Cardiac fibroblast (primary cell): ENCODE results near the gene ROS1.

Experiments used
- DNase-seq, 2 donors: peaks; one replicate each; pipeline versions ENCODE4 v3.0.0 to v3.0.0-alpha.2; 2010; ENCODE audit warnings: low read depth in 2 of 2
- H3K4me3 ChIP-seq, 2 donors: replicated peaks in 1 of 2; 1 replicate in 1 of 2; 2 replicates in 1 of 2; pipeline ENCODE4 v1.5.1; 2011; ENCODE audit warnings: low read depth in 2 of 2, low read length in 2 of 2, mild to moderate bottlenecking in 2 of 2, moderate library complexity in 1 of 2
- TF ChIP-seq, protein P1 (sequence below): IDR thresholded peaks from one replicate; pipeline ENCODE4 v1.5.1; 2011; ENCODE audit warnings: low read depth, mild to moderate bottlenecking, low read length, inconsistent platforms

The ROS1 gene

DNA sequence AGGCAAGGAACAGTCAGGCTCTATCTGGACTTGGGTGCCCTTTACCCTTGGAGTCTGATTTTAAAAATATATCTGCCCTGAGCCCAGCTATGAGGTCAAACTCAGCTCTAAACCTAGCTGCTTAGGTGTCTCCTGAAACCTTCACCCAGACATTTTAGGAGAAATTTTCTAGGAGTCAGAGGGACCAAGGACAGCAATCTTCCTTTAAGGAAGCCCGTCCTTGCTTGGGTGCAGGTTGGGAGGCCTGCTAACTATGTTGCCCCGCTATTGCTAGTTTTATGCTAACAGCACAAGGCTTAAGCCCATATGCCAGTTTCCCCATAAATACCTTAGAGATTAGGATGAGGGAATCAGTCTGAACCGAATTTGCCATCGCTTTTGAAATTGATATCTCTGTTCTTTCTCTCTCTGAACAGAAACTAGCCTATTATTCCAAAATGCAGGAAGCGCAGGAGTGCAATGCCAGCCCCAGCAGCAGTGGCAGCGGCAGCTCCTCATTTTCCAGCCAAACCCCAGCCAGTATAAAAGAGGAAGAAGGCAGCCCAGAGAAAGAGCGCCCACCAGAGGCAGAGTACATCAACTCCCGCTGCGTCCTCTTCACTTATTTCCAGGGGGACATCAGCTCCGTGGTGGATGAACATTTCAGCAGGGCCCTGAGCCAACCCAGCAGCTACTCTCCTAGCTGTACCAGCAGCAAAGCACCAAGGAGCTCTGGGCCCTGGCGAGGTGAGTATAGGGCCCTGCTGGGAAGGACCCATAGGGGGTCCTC lies 157.8 kb downstream of the ROS1 start:
- H3K4me3 ChIP-seq, result no peak overlapping the region
- TF ChIP-seq, protein P1, sequence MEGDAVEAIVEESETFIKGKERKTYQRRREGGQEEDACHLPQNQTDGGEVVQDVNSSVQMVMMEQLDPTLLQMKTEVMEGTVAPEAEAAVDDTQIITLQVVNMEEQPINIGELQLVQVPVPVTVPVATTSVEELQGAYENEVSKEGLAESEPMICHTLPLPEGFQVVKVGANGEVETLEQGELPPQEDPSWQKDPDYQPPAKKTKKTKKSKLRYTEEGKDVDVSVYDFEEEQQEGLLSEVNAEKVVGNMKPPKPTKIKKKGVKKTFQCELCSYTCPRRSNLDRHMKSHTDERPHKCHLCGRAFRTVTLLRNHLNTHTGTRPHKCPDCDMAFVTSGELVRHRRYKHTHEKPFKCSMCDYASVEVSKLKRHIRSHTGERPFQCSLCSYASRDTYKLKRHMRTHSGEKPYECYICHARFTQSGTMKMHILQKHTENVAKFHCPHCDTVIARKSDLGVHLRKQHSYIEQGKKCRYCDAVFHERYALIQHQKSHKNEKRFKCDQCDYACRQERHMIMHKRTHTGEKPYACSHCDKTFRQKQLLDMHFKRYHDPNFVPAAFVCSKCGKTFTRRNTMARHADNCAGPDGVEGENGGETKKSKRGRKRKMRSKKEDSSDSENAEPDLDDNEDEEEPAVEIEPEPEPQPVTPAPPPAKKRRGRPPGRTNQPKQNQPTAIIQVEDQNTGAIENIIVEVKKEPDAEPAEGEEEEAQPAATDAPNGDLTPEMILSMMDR, result no peak
- DNase-seq, result no peak

DNA sequence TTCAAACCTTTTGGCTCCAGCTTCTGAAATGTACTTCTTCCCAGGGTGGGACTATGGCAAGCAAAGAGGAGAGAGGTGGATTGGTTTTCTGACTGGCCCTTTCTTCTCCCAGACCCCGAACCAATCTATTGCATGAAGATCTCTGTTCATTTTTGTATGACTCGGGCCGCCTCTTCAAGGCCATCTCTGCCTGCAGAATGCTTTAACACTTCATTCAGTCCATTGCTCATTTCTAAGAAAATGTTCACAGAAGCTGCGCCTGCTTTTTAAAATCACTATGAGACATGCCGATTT lies 158.7 kb downstream of the ROS1 start:
- no peak for DNase-seq
- no peak overlapping the region for H3K4me3 ChIP-seq
- TF ChIP-seq, protein P1, result no peak

DNA sequence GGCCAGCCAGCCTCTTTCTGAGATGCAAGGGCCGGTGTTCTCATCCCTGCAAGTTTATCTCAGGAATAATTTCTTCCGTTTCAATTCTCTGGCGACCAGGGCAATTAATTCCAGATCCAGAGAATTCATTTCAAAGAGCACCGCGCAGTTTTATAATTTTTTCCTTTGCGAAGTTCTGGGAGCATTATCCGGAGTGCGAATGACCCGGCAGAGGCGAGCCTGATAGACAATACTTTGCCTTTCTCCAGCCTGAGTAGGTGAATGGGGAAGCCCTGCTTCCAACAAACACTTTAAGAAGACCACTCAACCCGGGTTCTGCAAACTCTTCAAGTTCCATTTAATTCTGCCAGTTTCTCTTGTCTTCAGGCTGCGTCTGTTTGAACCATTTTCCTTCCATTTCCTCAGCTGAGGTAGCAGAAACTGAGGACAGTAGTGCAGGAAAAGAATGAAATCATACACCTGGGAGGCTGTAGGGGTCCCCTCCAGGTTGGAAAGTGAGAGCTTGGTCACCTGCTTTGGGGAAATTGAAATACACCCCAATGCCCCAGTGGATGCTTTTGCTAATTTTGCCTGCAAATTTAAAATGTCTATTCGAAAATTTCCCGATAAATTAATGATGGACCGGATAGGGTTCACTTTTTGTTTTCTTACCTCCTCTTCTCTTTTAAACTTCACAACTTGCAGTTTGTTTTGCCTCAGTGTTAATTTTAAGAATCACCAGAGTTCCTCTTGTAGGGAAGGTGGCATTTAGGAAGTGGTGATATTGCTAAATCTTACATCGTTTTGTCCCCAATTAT lies 159.3 kb downstream of the ROS1 start:
- H3K4me3 ChIP-seq, result no peak overlapping the region
- TF ChIP-seq, protein P1, result no peak
- DNase-seq, result no peak

DNA sequence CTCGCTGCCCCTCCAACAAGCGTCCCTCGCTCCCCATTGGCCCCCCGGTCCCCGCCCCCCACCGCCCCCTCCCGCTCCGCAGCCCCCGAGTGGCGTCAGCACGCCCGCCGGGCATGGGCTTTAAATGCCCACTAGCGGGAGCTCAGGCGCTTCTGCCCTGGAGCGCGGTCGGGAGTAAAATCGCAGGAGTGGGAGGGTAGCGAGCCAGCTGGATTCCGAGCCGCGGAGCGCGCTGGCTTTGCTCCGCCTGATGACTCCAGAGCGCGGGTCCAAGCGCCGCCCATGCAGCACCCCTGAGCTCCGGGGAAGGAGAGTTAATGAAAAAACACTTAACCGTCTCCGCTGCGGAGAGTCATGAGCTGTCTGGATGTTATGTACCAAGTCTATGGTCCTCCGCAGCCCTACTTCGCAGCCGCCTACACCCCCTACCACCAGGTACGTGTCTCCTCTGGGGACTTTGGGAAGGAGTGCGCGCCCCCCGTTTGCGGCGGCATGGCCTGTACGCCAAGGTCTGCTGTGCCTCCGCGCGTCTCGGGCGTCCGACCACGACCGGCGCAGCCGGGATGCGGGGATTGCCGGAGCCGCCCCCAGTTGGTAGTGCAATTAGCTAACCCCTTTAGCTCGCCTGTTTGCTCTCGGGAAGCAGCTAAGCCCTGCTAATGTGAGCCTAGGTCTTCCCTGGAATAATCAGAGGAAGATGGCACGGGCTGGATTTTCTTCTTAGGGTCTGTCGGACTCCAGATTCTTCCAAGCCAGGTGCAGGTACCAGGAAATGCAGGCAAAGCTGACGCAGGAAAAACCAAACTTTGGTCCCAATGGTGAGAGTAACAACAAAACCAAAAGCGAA lies 160.1 kb downstream of the ROS1 start, which contains the start of gene VGLL2:
TSS of gene VGLL2 (plus strand) at position 149 of the 847 bp plus-strand sequence. CDS start at position 355, 206 bp downstream.
- TF ChIP-seq, protein P1, result no peak
- peak within 1 kb of the TSS; percentile 27 to 37 for H3K4me3 ChIP-seq
- peak; percentile 25 to 48 for DNase-seq

DNA sequence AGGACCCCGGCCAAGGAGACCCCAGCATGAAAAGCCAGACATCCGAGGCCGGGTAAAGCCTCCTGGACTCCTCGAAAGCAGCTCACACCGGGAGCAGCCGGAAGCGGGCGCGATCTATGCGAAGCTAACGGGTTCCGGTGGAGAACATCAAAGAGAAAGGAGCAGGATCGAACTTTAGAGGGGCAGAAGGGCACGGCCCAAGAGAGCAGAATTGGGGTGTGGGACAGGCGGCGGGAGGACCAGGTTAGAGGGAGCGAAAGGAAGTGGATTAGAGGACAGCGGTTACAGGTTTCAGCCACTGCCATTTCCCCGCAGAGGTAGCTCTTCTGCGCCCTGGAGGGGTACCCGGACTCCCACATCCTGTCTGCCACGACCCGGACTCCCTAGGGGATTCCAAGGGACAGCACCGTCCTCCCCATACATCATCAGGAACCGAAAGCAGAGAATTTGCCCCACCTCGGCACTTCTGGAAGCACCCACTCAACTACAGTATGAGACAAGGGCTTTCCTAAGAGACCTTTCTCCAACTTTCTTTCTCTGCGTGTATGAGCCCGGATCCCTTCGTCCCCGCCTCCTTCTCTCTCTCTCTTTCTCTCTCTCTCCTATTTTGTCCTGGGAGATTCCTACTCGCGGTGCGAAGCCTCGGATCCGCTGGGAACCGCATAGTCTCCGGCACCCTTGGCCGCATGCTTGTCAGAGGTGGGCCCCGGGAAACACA lies 160.9 kb downstream of the ROS1 start:
- DNase-seq, result peak; percentile 19 to 25
- peak overlapping the region; percentile 26 to 37 for H3K4me3 ChIP-seq
- TF ChIP-seq, protein P1, result no peak

DNA sequence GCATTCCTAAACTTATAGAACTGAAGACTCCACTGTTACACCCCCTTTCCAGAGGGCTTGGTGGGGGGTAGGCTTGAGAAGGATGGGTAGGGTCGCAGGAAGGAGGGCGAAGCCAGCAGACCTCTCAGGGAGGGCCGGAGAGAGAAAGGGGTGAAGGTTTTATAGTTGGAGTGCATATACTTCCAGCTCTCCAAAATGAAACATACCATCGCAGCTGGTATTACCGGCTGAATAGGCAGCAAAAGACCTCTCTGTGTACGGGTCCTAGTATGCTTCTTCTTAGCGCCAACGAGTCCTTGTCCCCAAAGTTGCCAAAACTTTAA lies 161.4 kb downstream of the ROS1 start:
- no peak for DNase-seq
- H3K4me3 ChIP-seq, result peak overlapping the region; percentile 26 to 37
- TF ChIP-seq, protein P1, result no peak
